ENCODE results near the gene HDDC2. TPM values are rescaled to one million over a fixed set of nuclear protein-coding genes. Genes with fewer than 3 reads are reported as not detected.

Gene HDDC2
- total RNA-seq, 5 donors from 2014 or later (not counting 1 experiment from before 2014, with no cell fraction given) = 32.0 to 48.0 (median 42.1) TPM

DNA sequence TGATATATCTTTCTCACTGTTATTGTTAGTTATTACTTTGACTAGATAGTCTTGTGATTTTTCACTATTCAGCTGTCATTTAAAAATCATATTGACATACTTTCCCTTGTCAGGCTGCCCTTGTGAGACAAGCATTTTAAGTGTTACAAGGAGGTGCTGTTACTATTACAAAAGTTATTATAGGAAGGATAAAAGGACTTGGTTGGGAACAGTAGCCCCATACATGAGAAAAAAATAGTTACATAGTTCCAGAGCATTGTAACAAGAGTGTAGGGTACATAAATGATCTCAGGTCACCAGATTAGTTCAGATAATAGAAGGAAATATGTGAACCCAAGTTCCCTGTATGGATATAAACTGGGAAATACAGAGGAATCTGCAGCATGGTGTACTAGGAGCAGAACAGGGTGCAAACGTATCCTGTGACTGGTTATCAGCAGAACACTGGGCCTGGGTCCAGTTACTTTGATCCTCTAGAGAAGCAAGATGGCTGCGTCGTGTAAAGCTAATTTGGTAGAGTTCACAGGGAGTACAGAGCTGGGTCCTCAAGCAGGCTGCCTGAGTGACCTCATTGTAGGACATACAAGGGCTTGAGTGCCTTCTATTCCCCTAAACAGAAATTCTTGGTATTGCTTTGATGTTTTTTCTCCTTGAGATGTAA, 38.5 kb upstream of the HDDC2 start:
- CTCF ChIA-PET = no interaction called here

DNA sequence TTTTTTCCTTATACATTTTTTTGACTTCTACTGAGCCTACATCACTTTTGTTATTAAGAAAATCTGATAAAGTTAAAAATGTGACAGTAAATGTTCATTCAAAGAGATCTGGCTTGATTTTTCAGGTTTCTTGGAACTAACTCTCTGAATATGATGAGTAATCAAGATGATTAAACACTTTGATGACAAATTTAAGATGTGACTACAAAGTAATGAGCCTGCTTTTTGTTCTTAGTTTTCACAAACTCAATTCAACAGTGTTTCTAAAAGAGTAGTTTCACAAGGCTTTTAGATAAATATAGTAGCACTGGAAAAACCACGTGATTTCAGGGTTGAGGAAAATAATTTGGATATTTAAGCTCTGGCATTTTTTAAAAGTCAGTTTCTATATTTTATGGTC, 37.9 kb upstream of the HDDC2 start:
- peaks cover 23 to 28% of the 10 kb centered on the region in 2 donors for H3K27me3 Mint-ChIP-seq
- H3K27ac Mint-ChIP-seq = no peak overlapping the region
- H3K4me3 Mint-ChIP-seq = no peak overlapping the region
- Histone ChIP-seq H3K27ac (ENCODE audit: low read length) (no peak overlapping the region), H3K4me3 (ENCODE audit: control insufficient read depth in 1 of 2, extremely low read depth in 1 of 2, low read length in 1 of 2) (no peak overlapping the region), H3K4me1 (ENCODE audit: control insufficient read depth in 1 of 2, extremely low read depth in 1 of 2, insufficient read depth in 2 of 2, low read length in 2 of 2) (no peaks in the 10 kb centered on the region), H3K27me3 (replicated peaks in 1 of 2; ENCODE audit: control insufficient read depth in 2 of 2, extremely low read depth in 1 of 2, insufficient read depth in 2 of 2, low read length in 1 of 2) (peaks cover 0 to 3% of the 10 kb centered on the region in 2 experiments), H3K36me3 (ENCODE audit: control insufficient read depth in 2 of 2, extremely low read depth in 1 of 2, insufficient read depth in 1 of 2, low read length in 1 of 2) (no peaks in the 10 kb centered on the region), H3K9me3 (no peaks in the 10 kb centered on the region)
- no peaks in the 10 kb centered on the region for H3K36me3 Mint-ChIP-seq
- DNase-seq = no peak
- CTCF ChIA-PET = no interaction called here
- no CpG with 5 or more reads among the region's 1 CpG for WGBS (ENCODE audit: insufficient coverage)
- POLR2A ChIA-PET = no interaction called here
- no peaks in the 10 kb centered on the region for H3K4me1 Mint-ChIP-seq
- H3K9me3 Mint-ChIP-seq = no peaks in the 10 kb centered on the region
- no peak for ATAC-seq (replicated peaks in 1 of 4)

More for the DNA sequence above, 38.5 kb upstream of the HDDC2 start:
- POLR2A ChIA-PET = interaction anchor here in 1 of 2 donors (1.1 kb wide), 1 partner anchor 18 kb away, joined by 4 read pairs; no protein-coding TSS in a partner anchor
- H3K9me3 ChIP-seq = no peaks in the 10 kb centered on the region
- H3K4me3 Mint-ChIP-seq = no peak overlapping the region
- WGBS (ENCODE audit: insufficient coverage) = 33% methylated on average over 1 of the region's 3 CpGs
- peaks cover 0 to 3% of the 10 kb centered on the region in 2 experiments for H3K27me3 ChIP-seq (replicated peaks in 1 of 2; ENCODE audit: control insufficient read depth in 2 of 2, extremely low read depth in 1 of 2, insufficient read depth in 2 of 2, low read length in 1 of 2)
- peaks cover 22 to 26% of the 10 kb centered on the region in 2 donors for H3K27me3 Mint-ChIP-seq
- H3K4me3 ChIP-seq (ENCODE audit: control insufficient read depth in 1 of 2, extremely low read depth in 1 of 2, low read length in 1 of 2) = no peak overlapping the region
- H3K4me1 Mint-ChIP-seq = no peaks in the 10 kb centered on the region
- H3K36me3 Mint-ChIP-seq = no peaks in the 10 kb centered on the region
- H3K9me3 Mint-ChIP-seq = no peaks in the 10 kb centered on the region
- DNase-seq (no peak), ATAC-seq (replicated peaks in 1 of 4) (no peak)
- H3K4me1 ChIP-seq (ENCODE audit: control insufficient read depth in 1 of 2, extremely low read depth in 1 of 2, insufficient read depth in 2 of 2, low read length in 2 of 2) = no peaks in the 10 kb centered on the region
- H3K27ac Mint-ChIP-seq = no peak overlapping the region
- H3K27ac ChIP-seq (ENCODE audit: low read length) = no peak overlapping the region
- H3K36me3 ChIP-seq (ENCODE audit: control insufficient read depth in 2 of 2, extremely low read depth in 1 of 2, insufficient read depth in 1 of 2, low read length in 1 of 2) = no peaks in the 10 kb centered on the region

DNA sequence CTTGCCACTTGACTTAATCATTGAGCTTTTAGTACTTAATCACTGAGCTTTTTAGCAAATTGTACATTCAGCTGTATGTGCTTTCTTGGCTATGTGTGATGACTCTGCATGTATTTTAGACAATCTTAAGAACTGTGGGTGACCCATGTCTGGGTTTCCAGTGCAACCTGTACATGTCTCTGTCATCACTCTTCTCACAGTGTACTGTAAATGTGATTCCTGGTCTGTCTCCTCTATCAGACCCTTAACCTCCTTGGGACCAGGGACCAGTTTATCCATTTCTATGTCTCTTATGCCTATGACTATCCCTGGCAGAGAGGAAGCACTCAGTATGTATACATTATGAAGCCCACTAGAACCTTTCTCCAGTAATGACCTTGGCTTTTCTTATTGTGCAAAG, 36.6 kb upstream of the HDDC2 start:
- Mint-ChIP-seq H3K36me3 (no peaks in the 10 kb centered on the region), H3K9me3 (no peaks in the 10 kb centered on the region), H3K4me1 (no peaks in the 10 kb centered on the region), H3K27me3 (peaks cover 23 to 34% of the 10 kb centered on the region in 2 donors), H3K27ac (no peak overlapping the region), H3K4me3 (no peak overlapping the region)
- ChIA-PET POLR2A (no interaction called here), CTCF (interaction anchor here in 1 of 2 donors (0.7 kb wide), 1 partner anchor 441 kb away, joined by 3 read pairs; no protein-coding TSS in a partner anchor)
- DNase-seq (no peak), ATAC-seq (replicated peaks in 1 of 4) (no peak)
- Histone ChIP-seq H3K27ac (ENCODE audit: low read length) (no peak overlapping the region), H3K4me1 (ENCODE audit: control insufficient read depth in 1 of 2, extremely low read depth in 1 of 2, insufficient read depth in 2 of 2, low read length in 2 of 2) (no peaks in the 10 kb centered on the region), H3K4me3 (ENCODE audit: control insufficient read depth in 1 of 2, extremely low read depth in 1 of 2, low read length in 1 of 2) (no peak overlapping the region), H3K36me3 (ENCODE audit: control insufficient read depth in 2 of 2, extremely low read depth in 1 of 2, insufficient read depth in 1 of 2, low read length in 1 of 2) (no peaks in the 10 kb centered on the region), H3K27me3 (replicated peaks in 1 of 2; ENCODE audit: control insufficient read depth in 2 of 2, extremely low read depth in 1 of 2, insufficient read depth in 2 of 2, low read length in 1 of 2) (peaks cover 0 to 3% of the 10 kb centered on the region in 2 experiments), H3K9me3 (no peaks in the 10 kb centered on the region)

DNA sequence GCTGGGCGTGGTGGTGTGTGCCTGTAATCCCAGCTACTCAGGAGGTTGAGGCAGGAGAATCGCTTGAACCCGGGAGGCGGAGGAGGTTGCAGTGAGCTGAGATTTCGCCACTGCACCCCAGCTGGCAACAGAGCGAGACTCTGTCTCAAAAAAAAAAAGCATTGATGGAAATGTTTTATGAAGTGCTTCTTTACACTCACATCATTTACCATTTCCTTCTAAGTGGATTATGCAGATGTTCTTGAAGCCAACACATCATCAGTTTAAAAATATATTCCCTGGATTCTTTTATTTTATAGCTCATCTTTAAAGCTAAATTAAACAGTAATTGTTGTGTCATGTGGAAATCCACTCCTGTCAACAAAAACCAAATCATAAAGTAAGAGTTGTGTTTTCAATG, 35.9 kb upstream of the HDDC2 start:
- Histone ChIP-seq H3K4me3 (ENCODE audit: control insufficient read depth in 1 of 2, extremely low read depth in 1 of 2, low read length in 1 of 2) (no peak overlapping the region), H3K36me3 (ENCODE audit: control insufficient read depth in 2 of 2, extremely low read depth in 1 of 2, insufficient read depth in 1 of 2, low read length in 1 of 2) (no peaks in the 10 kb centered on the region), H3K4me1 (ENCODE audit: control insufficient read depth in 1 of 2, extremely low read depth in 1 of 2, insufficient read depth in 2 of 2, low read length in 2 of 2) (no peaks in the 10 kb centered on the region), H3K9me3 (no peaks in the 10 kb centered on the region), H3K27me3 (replicated peaks in 1 of 2; ENCODE audit: control insufficient read depth in 2 of 2, extremely low read depth in 1 of 2, insufficient read depth in 2 of 2, low read length in 1 of 2) (peaks cover 0 to 3% of the 10 kb centered on the region in 2 experiments), H3K27ac (ENCODE audit: low read length) (no peak overlapping the region)
- no peaks in the 10 kb centered on the region for H3K4me1 Mint-ChIP-seq
- H3K36me3 Mint-ChIP-seq = no peaks in the 10 kb centered on the region
- WGBS (ENCODE audit: insufficient coverage) = no CpG with 5 or more reads among the region's 6 CpGs
- ATAC-seq (replicated peaks in 1 of 4) (no peak), DNase-seq (no peak)
- no peak overlapping the region for H3K4me3 Mint-ChIP-seq
- no peaks in the 10 kb centered on the region for H3K9me3 Mint-ChIP-seq
- H3K27ac Mint-ChIP-seq = no peak overlapping the region
- peaks cover 28 to 38% of the 10 kb centered on the region in 2 donors for H3K27me3 Mint-ChIP-seq
- CTCF ChIA-PET = interaction anchor here in 1 of 2 donors (0.7 kb wide), 1 partner anchor 441 kb away, joined by 3 read pairs; no protein-coding TSS in a partner anchor
- POLR2A ChIA-PET = no interaction called here

DNA sequence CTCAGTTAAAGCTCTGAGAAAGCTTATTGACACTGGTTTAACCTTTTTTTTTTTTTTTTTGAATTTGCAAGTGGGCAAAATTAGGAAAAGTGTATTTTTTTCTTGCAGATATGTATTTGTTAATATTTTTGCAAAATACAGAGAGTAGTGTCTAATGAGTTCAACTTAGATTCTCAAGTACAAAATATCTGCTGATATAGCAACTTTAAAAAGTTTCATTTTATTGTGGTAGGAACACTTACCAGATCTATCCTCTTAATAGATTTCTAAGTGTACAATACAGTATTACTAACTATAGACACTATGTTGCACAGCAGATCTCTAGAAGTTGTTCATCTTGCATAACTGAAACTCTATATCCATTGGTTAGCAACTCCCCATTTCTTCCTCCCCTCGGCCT, 30.9 kb upstream of the HDDC2 start:
- no peak overlapping the region for H3K4me3 Mint-ChIP-seq
- H3K9me3 ChIP-seq = no peaks in the 10 kb centered on the region
- H3K27ac Mint-ChIP-seq = no peak overlapping the region
- no peak overlapping the region for H3K4me3 ChIP-seq (ENCODE audit: control insufficient read depth in 1 of 2, extremely low read depth in 1 of 2, low read length in 1 of 2)
- H3K36me3 Mint-ChIP-seq = no peaks in the 10 kb centered on the region
- no peaks in the 10 kb centered on the region for H3K9me3 Mint-ChIP-seq
- ATAC-seq (replicated peaks in 1 of 4) = no peak
- ChIA-PET CTCF (interaction anchor here in 1 of 2 donors (0.7 kb wide), 1 partner anchor 39 kb away, joined by 3 read pairs; no protein-coding TSS in a partner anchor), POLR2A (no interaction called here)
- peaks cover 0 to 3% of the 10 kb centered on the region in 2 experiments for H3K27me3 ChIP-seq (replicated peaks in 1 of 2; ENCODE audit: control insufficient read depth in 2 of 2, extremely low read depth in 1 of 2, insufficient read depth in 2 of 2, low read length in 1 of 2)
- no peaks in the 10 kb centered on the region for H3K4me1 ChIP-seq (ENCODE audit: control insufficient read depth in 1 of 2, extremely low read depth in 1 of 2, insufficient read depth in 2 of 2, low read length in 2 of 2)
- H3K27me3 Mint-ChIP-seq = peaks cover 30 to 31% of the 10 kb centered on the region in 2 donors
- H3K36me3 ChIP-seq (ENCODE audit: control insufficient read depth in 2 of 2, extremely low read depth in 1 of 2, insufficient read depth in 1 of 2, low read length in 1 of 2) = no peaks in the 10 kb centered on the region
- no peaks in the 10 kb centered on the region for H3K4me1 Mint-ChIP-seq
- no peak overlapping the region for H3K27ac ChIP-seq (ENCODE audit: low read length)
- WGBS (ENCODE audit: insufficient coverage) = no CpG with 5 or more reads among the region's 1 CpG
- no peak for DNase-seq

DNA sequence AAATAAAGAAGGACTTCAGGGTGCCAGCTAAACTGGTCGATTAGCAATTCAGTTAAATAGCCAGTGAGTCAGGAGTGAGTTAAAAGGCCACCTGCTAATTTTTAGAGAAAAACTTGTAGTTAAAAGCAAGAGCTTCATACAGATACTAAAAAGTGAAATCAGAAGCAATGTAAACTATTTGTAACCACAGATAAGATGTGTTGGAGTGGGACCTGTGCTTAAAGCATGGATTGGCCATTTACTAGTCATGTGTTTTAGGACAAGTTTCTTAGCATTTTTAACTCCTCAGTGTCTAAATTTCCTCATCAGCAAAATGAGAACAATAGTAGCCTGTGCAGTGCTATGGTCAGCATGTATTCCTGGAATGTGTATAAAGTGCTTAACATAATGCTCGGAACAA, 23.8 kb upstream of the HDDC2 start:
- no peaks in the 10 kb centered on the region for H3K36me3 Mint-ChIP-seq
- H3K4me3 Mint-ChIP-seq = no peak overlapping the region
- CTCF ChIA-PET = no interaction called here

More for the DNA sequence above, 23.8 kb upstream of the HDDC2 start:
- ATAC-seq (replicated peaks in 1 of 4) (no peak), DNase-seq (no peak)
- H3K4me1 Mint-ChIP-seq = no peaks in the 10 kb centered on the region
- no peaks in the 10 kb centered on the region for H3K9me3 Mint-ChIP-seq
- peaks cover 3 to 21% of the 10 kb centered on the region in 2 donors for H3K27me3 Mint-ChIP-seq
- H3K4me3 ChIP-seq (ENCODE audit: control insufficient read depth in 1 of 2, extremely low read depth in 1 of 2, low read length in 1 of 2) = no peak overlapping the region
- no peaks in the 10 kb centered on the region for H3K36me3 ChIP-seq (ENCODE audit: control insufficient read depth in 2 of 2, extremely low read depth in 1 of 2, insufficient read depth in 1 of 2, low read length in 1 of 2)
- H3K27ac ChIP-seq (ENCODE audit: low read length) = no peak overlapping the region
- no peak overlapping the region for H3K27ac Mint-ChIP-seq
- peaks cover 0 to 7% of the 10 kb centered on the region in 2 experiments for H3K27me3 ChIP-seq (replicated peaks in 1 of 2; ENCODE audit: control insufficient read depth in 2 of 2, extremely low read depth in 1 of 2, insufficient read depth in 2 of 2, low read length in 1 of 2)
- WGBS (ENCODE audit: insufficient coverage) = no CpG with 5 or more reads among the region's 2 CpGs
- H3K9me3 ChIP-seq = no peaks in the 10 kb centered on the region
- POLR2A ChIA-PET = no interaction called here
- no peaks in the 10 kb centered on the region for H3K4me1 ChIP-seq (ENCODE audit: control insufficient read depth in 1 of 2, extremely low read depth in 1 of 2, insufficient read depth in 2 of 2, low read length in 2 of 2)

All from T-cell (primary cell).